AG04449 (cell line): ENCODE results near the gene PDE2A.

Source experiments
- CTCF ChIA-PET: fragments of 350-600 bp; formaldehyde crosslinking; extraction: SDS; loops from one replicate; lab custom pipeline; 2021; ENCODE audit warnings: antibody characterized with exemption; lab: Yijun Ruan, JAX
- POLR2A ChIA-PET: fragments of 400-600, 350-600 bp; formaldehyde crosslinking; extraction: SDS; loops from one replicate; lab custom pipeline; 2020; ENCODE audit warnings: antibody characterized with exemption, inconsistent platforms; lab: Yijun Ruan, JAX
- DNase-seq: peaks from one replicate; pipeline ENCODE4 v3.0.0-alpha.2; 2010; ENCODE audit warnings: low read depth, low spot score
- H3K4me3 ChIP-seq: 2 replicates; pipeline ENCODE4 v1.5.1; 2011; ENCODE audit warnings: low read depth, mild to moderate bottlenecking, control low read depth, low read length
- TF ChIP-seq, protein P1 (sequence below): IDR thresholded peaks from one replicate; pipeline ENCODE4 v1.5.1; 2011; ENCODE audit warnings: mild to moderate bottlenecking, moderate library complexity, low read length, control low read depth, inconsistent platforms; ENCODE audit not compliant: insufficient read depth; ENCODE audit errors: missing control alignments

The PDE2A gene

DNA sequence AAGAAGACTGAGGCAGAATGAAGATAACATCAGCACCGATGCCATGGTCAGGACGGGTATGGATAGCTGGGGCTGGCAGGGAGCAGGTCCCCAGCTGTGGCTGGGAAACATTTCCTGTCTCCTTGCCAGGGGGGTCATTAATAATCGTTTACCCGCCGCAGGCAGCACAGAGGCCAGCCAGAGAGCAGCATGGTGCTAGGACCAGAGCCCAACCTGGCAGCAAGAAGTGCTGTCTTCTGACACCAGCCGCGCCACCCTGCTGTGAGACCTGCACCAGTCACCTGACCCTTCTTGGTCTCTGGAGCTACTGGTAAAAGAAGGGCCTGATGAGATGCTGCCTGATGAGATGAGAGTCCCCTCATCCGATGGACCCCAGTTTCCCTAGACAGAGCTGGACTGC, 36.3 kb downstream of the PDE2A start:
- no peak overlapping the region for H3K4me3 ChIP-seq
- TF ChIP-seq, protein P1, sequence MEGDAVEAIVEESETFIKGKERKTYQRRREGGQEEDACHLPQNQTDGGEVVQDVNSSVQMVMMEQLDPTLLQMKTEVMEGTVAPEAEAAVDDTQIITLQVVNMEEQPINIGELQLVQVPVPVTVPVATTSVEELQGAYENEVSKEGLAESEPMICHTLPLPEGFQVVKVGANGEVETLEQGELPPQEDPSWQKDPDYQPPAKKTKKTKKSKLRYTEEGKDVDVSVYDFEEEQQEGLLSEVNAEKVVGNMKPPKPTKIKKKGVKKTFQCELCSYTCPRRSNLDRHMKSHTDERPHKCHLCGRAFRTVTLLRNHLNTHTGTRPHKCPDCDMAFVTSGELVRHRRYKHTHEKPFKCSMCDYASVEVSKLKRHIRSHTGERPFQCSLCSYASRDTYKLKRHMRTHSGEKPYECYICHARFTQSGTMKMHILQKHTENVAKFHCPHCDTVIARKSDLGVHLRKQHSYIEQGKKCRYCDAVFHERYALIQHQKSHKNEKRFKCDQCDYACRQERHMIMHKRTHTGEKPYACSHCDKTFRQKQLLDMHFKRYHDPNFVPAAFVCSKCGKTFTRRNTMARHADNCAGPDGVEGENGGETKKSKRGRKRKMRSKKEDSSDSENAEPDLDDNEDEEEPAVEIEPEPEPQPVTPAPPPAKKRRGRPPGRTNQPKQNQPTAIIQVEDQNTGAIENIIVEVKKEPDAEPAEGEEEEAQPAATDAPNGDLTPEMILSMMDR = no peak
- ChIA-PET POLR2A (no interaction called here), CTCF (interaction anchor here (0.9 to 1.7 kb wide), 2 partner anchors 51 to 166 kb away, joined by 4 to 9 read pairs; no protein-coding TSS in a partner anchor)
- DNase-seq = no peak

GRCh38 chr11:72637198-72637597, 37.0 kb downstream of the PDE2A start:
- no peak for DNase-seq
- H3K4me3 ChIP-seq = no peak overlapping the region
- TF ChIP-seq, protein P1 = no peak
- CTCF ChIA-PET = interaction anchor here (0.8 to 2.6 kb wide), 3 partner anchors 9 to 166 kb away, joined by 3 to 13 read pairs (median 4); no protein-coding TSS in a partner anchor
- POLR2A ChIA-PET = no interaction called here

- TF ChIP-seq, protein P1 = no peak
- CTCF ChIA-PET = interaction anchor here (0.6 to 2.6 kb wide), 10 partner anchors 9 to 166 kb away, joined by 3 to 13 read pairs (median 4); no protein-coding TSS in a partner anchor
Observed at GRCh38 chr11:72636376-72636775, 37.8 kb downstream of the PDE2A start.

DNA sequence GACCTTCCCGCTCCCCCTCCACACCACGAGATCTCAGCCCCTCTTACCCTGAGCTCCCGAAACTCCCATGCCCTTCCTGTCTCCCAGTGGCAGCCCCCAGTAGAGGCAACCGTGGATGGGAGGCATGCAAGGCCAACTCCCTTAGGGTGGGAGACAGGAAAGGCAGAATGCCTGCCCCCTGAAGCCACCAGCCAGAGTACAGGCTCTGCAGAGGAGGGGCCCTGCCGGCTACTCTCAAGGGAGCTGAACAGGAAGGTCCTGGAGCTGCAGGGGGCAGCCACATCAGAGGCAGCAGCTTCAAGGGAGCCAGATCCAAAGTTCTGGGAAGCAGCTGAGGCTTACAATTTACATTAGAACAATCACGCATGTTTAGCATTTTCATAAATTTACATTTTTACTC, 38.3 kb downstream of the PDE2A start:
- TF ChIP-seq, protein P1 = no peak
- no peak for DNase-seq
- POLR2A ChIA-PET = no interaction called here
- H3K4me3 ChIP-seq = no peak overlapping the region
- CTCF ChIA-PET = interaction anchor here (0.6 to 2.6 kb wide), 9 partner anchors 8 to 165 kb away, joined by 3 to 13 read pairs (median 4); no protein-coding TSS in a partner anchor

More at GRCh38 chr11:72636376-72636775, 37.8 kb downstream of the PDE2A start:
- no peak for DNase-seq
- H3K4me3 ChIP-seq = no peak overlapping the region
- POLR2A ChIA-PET = interaction anchor here (0.6 kb wide), 1 partner anchor 135 kb away, joined by 3 read pairs; no protein-coding TSS in a partner anchor

DNA sequence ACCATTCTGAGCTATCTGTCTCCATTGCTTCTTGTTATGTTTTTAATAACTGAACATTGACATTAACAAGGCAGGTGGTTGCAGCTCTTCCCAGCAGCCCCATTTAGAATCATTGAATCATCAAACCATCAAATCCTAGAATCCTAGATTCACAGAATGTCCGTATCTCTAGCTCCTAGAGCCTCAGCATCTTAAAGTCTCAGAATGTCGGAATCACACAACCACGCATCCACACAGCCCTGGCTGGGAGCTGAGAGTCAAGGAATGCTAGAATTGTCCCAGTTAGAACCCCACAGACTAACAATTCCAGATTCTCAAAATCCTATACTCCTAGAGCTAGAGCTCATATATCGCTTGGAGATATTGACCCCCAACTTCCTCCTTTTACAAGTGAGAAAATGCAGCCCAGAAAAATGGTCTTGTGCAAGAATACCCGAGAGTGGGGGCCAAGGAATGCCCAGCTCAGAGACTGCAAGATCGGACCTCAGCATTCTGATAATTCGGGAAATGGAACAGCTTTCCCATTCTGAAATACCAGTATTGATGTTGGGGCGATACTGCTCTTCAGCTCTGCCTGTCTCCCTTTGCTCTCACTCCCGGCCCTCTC, 38.8 kb downstream of the PDE2A start:
- no peak overlapping the region for H3K4me3 ChIP-seq
- ChIA-PET POLR2A (no interaction called here), CTCF (interaction anchor here (1.2 to 2.6 kb wide), 5 partner anchors 8 to 165 kb away, joined by 4 to 13 read pairs (median 8); no protein-coding TSS in a partner anchor)
- no peak for DNase-seq
- TF ChIP-seq, protein P1 = no peak

- CTCF ChIA-PET = interaction anchor here (1.0 to 2.6 kb wide), 2 partner anchors 48 to 164 kb away, joined by 3 to 13 read pairs; no protein-coding TSS in a partner anchor
- no peak for DNase-seq
- POLR2A ChIA-PET = no interaction called here
- no peak overlapping the region for H3K4me3 ChIP-seq
- TF ChIP-seq, protein P1 = no peak
Observed at GRCh38 chr11:72634472-72635095, 39.6 kb downstream of the PDE2A start.
